Measurements from ENCODE around the gene PRR16.

GRCh38 chr5:120644516-120644915, 180.4 kb downstream of the PRR16 start:
- TF ChIP-seq YY1 (IDR thresholded peaks at IDR 0.05; ENCODE audit: insufficient read depth, insufficient read length) = no peak
- TF ChIP-seq SUZ12 (IDR thresholded peaks at IDR 0.05; ENCODE audit: extremely low read depth, insufficient read depth, insufficient read length) = no peak
